HuH-7 (cell line): Measurements from ENCODE around the gene DHRS4L2.
A peak's percentile ranks its signal among the peaks of the same experiment; 100 is the strongest.
"Not testable (repeated sequence)": the region's sequence is repeated elsewhere in the genome, so short reads cannot be mapped to it uniquely, and the experiment has no call there.

Source experiments
- DNase-seq: peaks from one replicate; pipeline ENCODE4 v3.0.0; 2011; ENCODE audit warnings: low spot score

The DHRS4L2 gene

DNA sequence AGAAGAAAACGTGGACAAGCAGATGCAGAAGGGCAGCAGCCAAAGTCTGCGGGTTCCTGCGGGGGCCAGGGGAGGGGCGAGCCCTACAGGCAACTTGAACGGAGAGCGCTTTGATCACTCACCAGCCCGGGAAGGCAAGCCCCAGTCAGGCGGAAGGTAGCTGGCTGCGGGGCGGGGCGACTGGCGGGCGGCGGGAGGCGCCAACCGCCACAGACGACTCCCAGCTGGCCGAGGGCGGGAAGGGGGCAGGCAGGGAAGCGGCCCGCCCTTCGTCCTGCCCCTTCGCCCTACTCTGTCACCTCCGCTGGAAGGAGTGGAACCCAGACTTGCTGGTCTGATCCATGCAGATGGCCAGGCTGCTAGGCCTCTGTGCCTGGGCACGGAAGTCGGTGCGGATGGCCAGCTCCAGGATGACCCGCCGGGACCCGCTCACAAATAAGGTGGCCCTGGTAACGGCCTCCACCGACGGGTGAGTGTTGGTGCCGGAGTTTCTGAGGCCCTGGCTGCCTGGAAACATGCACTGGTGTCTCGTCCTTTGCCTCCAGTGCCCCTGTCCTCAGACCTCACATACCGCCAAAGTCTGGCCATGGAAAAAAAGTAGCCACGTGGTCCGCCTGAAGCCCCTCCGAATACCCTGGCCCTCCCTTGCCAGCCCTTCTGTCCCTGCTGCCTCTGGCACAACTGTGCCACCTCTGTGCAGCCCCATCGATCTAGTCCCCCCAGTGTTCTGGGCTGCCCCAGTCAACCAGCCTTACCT lies at the start of gene DHRS4L2:
Gene DHRS4L2 (plus strand): TSS at position 323 of the 757 bp plus-strand sequence. CDS start 19 bp downstream, at position 342.
- not testable (repeated sequence) for DNase-seq

- no peak for DNase-seq
Measured at GRCh38 chr14:23939607-23940326, 49.0 kb upstream of the DHRS4L2 start.

- DNase-seq: no peak
Measured at GRCh38 chr14:23941230-23941629, 47.5 kb upstream of the DHRS4L2 start.

GRCh38 chr14:23941669-23942068 lies 47.1 kb upstream of the DHRS4L2 start:
- DNase-seq: no peak

DNA sequence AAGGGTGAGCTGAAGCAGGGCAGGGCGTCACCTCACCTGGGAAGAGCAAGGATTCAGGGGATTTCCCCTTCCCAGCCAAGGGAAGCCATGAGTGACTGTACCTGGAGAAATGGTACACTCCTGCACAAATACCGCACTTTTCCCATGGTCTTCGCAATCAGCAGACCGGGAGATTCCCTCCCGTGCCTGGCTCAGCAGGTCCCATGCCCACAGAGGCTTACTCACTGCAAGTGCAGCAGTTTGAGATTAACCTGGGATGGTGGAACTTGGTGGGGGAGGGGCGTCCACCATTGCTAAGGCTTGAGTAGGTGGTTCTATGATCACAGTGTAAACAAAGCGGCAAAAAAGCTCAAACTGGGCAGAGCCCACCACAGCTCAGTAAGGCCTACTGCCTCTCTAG lies 46.1 kb upstream of the DHRS4L2 start:
- DNase-seq: no peak

DNA sequence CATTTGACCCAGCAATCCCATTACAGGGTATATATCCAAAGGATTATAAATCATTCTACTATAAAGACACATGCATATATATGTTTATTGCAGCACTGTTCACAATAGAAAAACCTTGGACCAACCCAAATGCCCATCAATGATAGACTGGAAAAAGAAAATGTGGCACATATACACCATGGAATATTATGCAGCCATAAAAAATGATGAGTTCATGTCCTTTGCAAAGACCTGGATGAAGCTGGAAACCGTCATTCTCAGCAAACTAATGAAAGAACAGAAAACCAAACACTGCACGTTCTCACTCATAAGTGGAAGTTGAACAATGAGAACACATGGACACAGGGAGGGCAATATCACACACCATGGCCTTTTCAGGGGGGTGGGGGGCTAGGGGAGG lies 39.7 kb upstream of the DHRS4L2 start:
- not testable (repeated sequence) for DNase-seq

- DNase-seq: no peak
Measured at GRCh38 chr14:23950411-23951135, 38.2 kb upstream of the DHRS4L2 start.

GRCh38 chr14:23951136-23951466 lies 37.6 kb upstream of the DHRS4L2 start:
- DNase-seq: not testable (repeated sequence)

GRCh38 chr14:23951590-23952201 lies 37.0 kb upstream of the DHRS4L2 start:
- no peak for DNase-seq

GRCh38 chr14:23953116-23953463 lies 35.6 kb upstream of the DHRS4L2 start:
- DNase-seq: not testable (repeated sequence)

GRCh38 chr14:23953464-23954278 lies 35.1 kb upstream of the DHRS4L2 start, which contains the start of gene DHRS4:
Gene DHRS4, plus strand, starts transcription at chr14:23953770. Its CDS starts 19 bp downstream, at chr14:23953789.
- DNase-seq: peak; percentile 78

- DNase-seq: not testable (repeated sequence)
Measured at GRCh38 chr14:23954279-23954614, 34.5 kb upstream of the DHRS4L2 start.

GRCh38 chr14:23954965-23955364 lies 33.8 kb upstream of the DHRS4L2 start:
- DNase-seq: not testable (repeated sequence)

GRCh38 chr14:23955811-23956210 lies 32.9 kb upstream of the DHRS4L2 start:
- DNase-seq: not testable (repeated sequence)

- DNase-seq: not testable (repeated sequence)
Measured at GRCh38 chr14:23957913-23958569, 30.7 kb upstream of the DHRS4L2 start.

- not testable (repeated sequence) for DNase-seq
Measured at GRCh38 chr14:23960899-23961298, 27.8 kb upstream of the DHRS4L2 start.

DNA sequence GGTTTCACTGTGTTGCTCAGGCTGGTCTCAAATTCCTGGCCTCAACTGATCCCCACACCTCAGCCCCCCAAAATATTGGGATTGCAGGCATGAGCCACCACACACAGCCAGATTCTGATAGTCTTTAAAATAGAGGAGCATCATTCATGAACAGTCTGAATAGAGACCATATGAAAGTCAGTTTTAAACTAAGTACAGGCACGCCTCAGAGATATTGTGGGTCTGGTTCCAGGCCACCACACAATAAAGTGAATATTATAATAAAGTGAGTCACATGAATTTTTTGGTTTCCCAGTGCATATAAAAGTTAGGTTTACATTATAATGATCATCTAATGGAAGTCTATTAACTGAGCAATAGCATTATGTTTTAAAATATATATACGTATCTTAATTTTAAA lies 27.0 kb upstream of the DHRS4L2 start:
- DNase-seq: not testable (repeated sequence)

GRCh38 chr14:23969130-23969480 lies 19.6 kb upstream of the DHRS4L2 start:
- not testable (repeated sequence) for DNase-seq

- DNase-seq: not testable (repeated sequence)
Measured at GRCh38 chr14:23969481-23970282, 19.0 kb upstream of the DHRS4L2 start.

- not testable (repeated sequence) for DNase-seq
Measured at GRCh38 chr14:23970283-23970659, 18.5 kb upstream of the DHRS4L2 start.
